ENCODE measurements around the gene MET.

DNA sequence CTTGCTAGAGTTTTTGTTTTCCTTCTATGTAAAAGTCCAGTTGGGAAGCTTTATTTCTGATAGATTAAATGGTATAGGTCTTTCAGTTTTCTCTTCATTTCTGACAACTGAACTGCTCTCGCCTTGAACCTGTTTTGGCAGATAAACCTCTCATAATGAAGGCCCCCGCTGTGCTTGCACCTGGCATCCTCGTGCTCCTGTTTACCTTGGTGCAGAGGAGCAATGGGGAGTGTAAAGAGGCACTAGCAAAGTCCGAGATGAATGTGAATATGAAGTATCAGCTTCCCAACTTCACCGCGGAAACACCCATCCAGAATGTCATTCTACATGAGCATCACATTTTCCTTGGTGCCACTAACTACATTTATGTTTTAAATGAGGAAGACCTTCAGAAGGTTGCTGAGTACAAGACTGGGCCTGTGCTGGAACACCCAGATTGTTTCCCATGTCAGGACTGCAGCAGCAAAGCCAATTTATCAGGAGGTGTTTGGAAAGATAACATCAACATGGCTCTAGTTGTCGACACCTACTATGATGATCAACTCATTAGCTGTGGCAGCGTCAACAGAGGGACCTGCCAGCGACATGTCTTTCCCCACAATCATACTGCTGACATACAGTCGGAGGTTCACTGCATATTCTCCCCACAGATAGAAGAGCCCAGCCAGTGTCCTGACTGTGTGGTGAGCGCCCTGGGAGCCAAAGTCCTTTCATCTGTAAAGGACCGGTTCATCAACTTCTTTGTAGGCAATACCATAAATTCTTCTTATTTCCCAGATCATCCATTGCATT lies 27.1 kb downstream of the MET start:
- TF ChIP-seq, protein P1, sequence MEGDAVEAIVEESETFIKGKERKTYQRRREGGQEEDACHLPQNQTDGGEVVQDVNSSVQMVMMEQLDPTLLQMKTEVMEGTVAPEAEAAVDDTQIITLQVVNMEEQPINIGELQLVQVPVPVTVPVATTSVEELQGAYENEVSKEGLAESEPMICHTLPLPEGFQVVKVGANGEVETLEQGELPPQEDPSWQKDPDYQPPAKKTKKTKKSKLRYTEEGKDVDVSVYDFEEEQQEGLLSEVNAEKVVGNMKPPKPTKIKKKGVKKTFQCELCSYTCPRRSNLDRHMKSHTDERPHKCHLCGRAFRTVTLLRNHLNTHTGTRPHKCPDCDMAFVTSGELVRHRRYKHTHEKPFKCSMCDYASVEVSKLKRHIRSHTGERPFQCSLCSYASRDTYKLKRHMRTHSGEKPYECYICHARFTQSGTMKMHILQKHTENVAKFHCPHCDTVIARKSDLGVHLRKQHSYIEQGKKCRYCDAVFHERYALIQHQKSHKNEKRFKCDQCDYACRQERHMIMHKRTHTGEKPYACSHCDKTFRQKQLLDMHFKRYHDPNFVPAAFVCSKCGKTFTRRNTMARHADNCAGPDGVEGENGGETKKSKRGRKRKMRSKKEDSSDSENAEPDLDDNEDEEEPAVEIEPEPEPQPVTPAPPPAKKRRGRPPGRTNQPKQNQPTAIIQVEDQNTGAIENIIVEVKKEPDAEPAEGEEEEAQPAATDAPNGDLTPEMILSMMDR (IDR thresholded peaks at IDR 0.05 in 2 of 3, conservative IDR thresholded peaks at IDR 0.05 in 1 of 3; ENCODE audit: borderline replicate concordance in 1 of 3, insufficient read depth in 1 of 3, low read depth in 2 of 3, low read length in 2 of 3): no peak
- no peak for TF ChIP-seq POLR2A (IDR thresholded peaks at IDR 0.05; ENCODE audit: borderline replicate concordance, extremely low read depth, insufficient read depth, insufficient read length)

All from HCT116 (cell line).